HG02981 (cell line): Measurements from ENCODE around the gene TRMT1.

Experiments used
- ATAC-seq: cut with Tn5 transposase; IDR thresholded peaks from one replicate; pipeline ENCODE4 v1.9.1; 2021; ENCODE audit warnings: mild to moderate bottlenecking, moderate library complexity; ENCODE audit not compliant: unreplicated experiment

TRMT1 gene

DNA sequence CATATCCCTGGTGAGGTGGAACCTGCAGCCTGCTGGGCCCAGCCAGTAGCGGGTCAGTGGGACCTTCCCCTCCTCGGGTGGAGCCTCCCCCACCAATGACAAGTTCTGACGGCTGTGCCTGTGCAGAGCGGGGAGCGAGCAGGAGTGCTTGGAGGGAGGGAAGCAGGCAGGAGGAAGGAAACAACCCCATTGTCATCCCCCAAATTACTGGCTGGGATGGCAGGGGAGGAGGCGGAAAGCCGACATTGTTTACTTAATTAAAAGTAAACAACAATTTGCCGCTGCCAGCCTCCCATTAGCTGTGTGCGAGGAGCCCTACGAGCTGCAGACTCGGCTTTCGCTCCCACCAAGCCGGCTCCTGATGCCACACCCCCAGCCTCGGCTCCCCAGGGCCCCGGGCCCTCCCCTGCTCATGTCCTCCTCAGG, 59.4 kb downstream of the TRMT1 start:
- no peak for ATAC-seq

- no peak for ATAC-seq
These were observed 60.4 kb downstream of the TRMT1 start for GRCh38 chr19:13056052-13056660.

DNA sequence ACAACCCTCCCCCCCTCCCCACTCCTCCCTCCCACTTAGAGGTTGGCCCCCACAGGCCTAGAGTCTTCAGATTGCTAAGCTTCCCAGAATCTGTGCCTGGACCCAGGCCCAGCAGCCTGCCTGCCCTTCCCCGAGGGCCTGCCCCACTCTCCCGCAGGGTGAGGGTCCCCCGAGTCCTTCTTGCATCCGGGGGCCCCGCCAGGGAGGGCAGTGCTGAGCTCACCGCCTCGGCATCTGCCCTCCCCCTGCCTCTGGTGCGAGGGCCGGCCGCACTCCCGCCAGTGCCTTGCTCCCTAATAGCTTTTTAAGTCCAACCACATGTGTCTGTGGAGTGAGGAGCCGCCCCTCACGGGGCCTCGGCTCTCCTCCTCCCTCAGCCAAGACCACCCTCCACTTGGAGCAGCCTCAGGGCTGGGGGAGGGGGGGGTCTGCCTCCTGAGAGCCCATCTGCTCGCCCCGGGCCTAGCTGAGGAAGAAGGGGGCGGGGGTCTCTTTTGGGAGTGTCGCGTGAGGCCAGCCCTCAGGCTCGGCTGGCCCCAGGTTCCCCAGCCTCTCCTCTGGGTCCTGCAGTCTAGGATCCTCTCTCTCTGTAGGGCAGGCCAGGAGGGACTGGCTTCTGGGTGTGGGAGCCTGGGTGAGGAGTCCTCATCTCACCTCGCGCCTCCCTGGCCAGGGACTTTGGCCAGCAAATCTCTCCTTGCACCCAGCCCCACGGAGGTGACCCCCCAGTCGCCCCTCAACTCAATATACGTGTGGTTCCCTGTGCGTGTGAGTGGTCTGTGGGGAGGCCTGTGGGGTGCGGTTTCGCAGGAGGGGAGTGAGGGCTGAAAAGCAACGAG, 61.1 kb downstream of the TRMT1 start:
- no peak for ATAC-seq
